Trophoblast cell (in vitro differentiated cells and primary cell): Measurements from ENCODE around the gene ZNF215.
"Not testable (repeated sequence)": the region's sequence is repeated elsewhere in the genome, so short reads cannot be mapped to it uniquely, and the experiment has no call there.

ENCODE experiments used
- DNase-seq, 2 donors: peaks; one replicate each; pipeline ENCODE4 v3.0.0-alpha.2; 2016
- H2AFZ ChIP-seq: 2 replicates; pipeline ENCODE4 v1.6.1; 2013; ENCODE audit warnings: low read length, moderate library complexity, mild to moderate bottlenecking; ENCODE audit not compliant: insufficient read depth, poor library complexity
- H2AK5ac ChIP-seq: 2 replicates; pipeline ENCODE4 v1.6.1; 2013; ENCODE audit warnings: mild to moderate bottlenecking, low read length
- H2BK120ac ChIP-seq: 2 replicates; pipeline ENCODE4 v1.6.1; 2013; ENCODE audit warnings: low read length, mild to moderate bottlenecking, moderate library complexity; ENCODE audit not compliant: insufficient read depth, poor library complexity
- H2BK12ac ChIP-seq: 2 replicates; pipeline ENCODE4 v1.6.1; 2013; ENCODE audit warnings: mild to moderate bottlenecking, low read length, moderate library complexity
- H2BK5ac ChIP-seq: 2 replicates; pipeline ENCODE4 v1.6.1; 2013; ENCODE audit warnings: low read length, low read depth, moderate library complexity, mild to moderate bottlenecking; ENCODE audit not compliant: poor library complexity
- H3K14ac ChIP-seq: 2 replicates; pipeline ENCODE4 v1.6.1; 2013; ENCODE audit warnings: mild to moderate bottlenecking, low read length
- H3K18ac ChIP-seq: 2 replicates; pipeline ENCODE4 v1.6.1; 2013; ENCODE audit warnings: mild to moderate bottlenecking, low read length
- H3K23ac ChIP-seq: 2 replicates; pipeline ENCODE4 v1.6.1; 2013; ENCODE audit warnings: low read length
- H3K27ac ChIP-seq: 2 replicates; pipeline ENCODE4 v1.5.1; 2013; ENCODE audit warnings: low read depth, mild to moderate bottlenecking, inconsistent platforms, low read length, moderate library complexity
- H3K27me3 ChIP-seq: 2 replicates; pipeline ENCODE4 v1.6.1; 2013; ENCODE audit warnings: inconsistent platforms, mild to moderate bottlenecking, low read length, moderate library complexity; ENCODE audit not compliant: insufficient read depth
- H3K36me3 ChIP-seq, 2 experiments: 1 replicate in 1 of 2; 2 replicates in 1 of 2; pipeline ENCODE4 v1.6.1; 2013; ENCODE audit warnings: low read length in 2 of 2, mild to moderate bottlenecking in 2 of 2, moderate library complexity in 1 of 2; ENCODE audit not compliant: insufficient read depth in 2 of 2, control insufficient read depth in 1 of 2
- H3K4ac ChIP-seq: 2 replicates; pipeline ENCODE4 v1.6.1; 2013; ENCODE audit warnings: low read depth, mild to moderate bottlenecking, low read length, moderate library complexity
- H3K4me1 ChIP-seq, 2 experiments: 1 replicate in 1 of 2; 2 replicates in 1 of 2; pipeline ENCODE4 v1.6.1; 2013; ENCODE audit warnings: low read length in 2 of 2, mild to moderate bottlenecking in 2 of 2, moderate library complexity in 1 of 2; ENCODE audit not compliant: insufficient read depth in 2 of 2, control insufficient read depth in 1 of 2
- H3K4me2 ChIP-seq: 2 replicates; pipeline ENCODE4 v1.6.1; 2013; ENCODE audit warnings: inconsistent platforms, mild to moderate bottlenecking, low read length, moderate library complexity
- H3K4me3 ChIP-seq: 2 replicates; pipeline ENCODE4 v1.5.1; 2013; ENCODE audit warnings: mild to moderate bottlenecking, low read depth, low read length, inconsistent platforms
- H3K79me1 ChIP-seq: one replicate; pipeline ENCODE4 v1.6.1; 2013; ENCODE audit warnings: low read length
- H3K79me2 ChIP-seq: 2 replicates; pipeline ENCODE4 v1.6.1; 2013; ENCODE audit warnings: low read length, mild to moderate bottlenecking; ENCODE audit not compliant: control insufficient read depth, insufficient read depth, poor library complexity
- H3K9ac ChIP-seq: 2 replicates; pipeline ENCODE4 v1.6.1; 2013; ENCODE audit warnings: mild to moderate bottlenecking, low read length
- H3K9me3 ChIP-seq: 2 replicates; pipeline ENCODE4 v1.6.1; 2013; ENCODE audit warnings: low read depth, mild to moderate bottlenecking, control low read depth, inconsistent platforms, low read length; ENCODE audit not compliant: insufficient read depth
- H4K12ac ChIP-seq: 2 replicates; pipeline ENCODE4 v1.6.1; 2013; ENCODE audit warnings: low read depth, mild to moderate bottlenecking, low read length, moderate library complexity
- H4K8ac ChIP-seq: 2 replicates; pipeline ENCODE4 v1.6.1; 2013; ENCODE audit warnings: low read depth, mild to moderate bottlenecking, low read length, moderate library complexity
- H4K91ac ChIP-seq: one replicate; pipeline ENCODE4 v1.6.1; 2013; ENCODE audit warnings: low read depth, mild to moderate bottlenecking, low read length, moderate library complexity
- WGBS: extraction: QIAGEN DNeasy Blood & Tissue Kit; methylation state at CpG from one replicate; pipeline ENCODE4 v1.1.7; 2013; ENCODE audit warnings: missing lambda C conversion rate; ENCODE audit not compliant: insufficient read length, insufficient coverage; ENCODE audit errors: extremely low coverage; 5-methylcytosine and 5-hydroxymethylcytosine counted together

ZNF215 gene

GRCh38 chr11:6954248-6954647, 28.0 kb downstream of the ZNF215 start:
- WGBS, result no CpG with 5 or more reads among the region's 10 CpGs
- H2BK120ac ChIP-seq, H3K79me2 ChIP-seq: not testable (repeated sequence)

GRCh38 chr11:6962141-6962540, 35.9 kb downstream of the ZNF215 start:
- Histone ChIP-seq H3K23ac (no peak overlapping the region), H3K4me3 (no peak overlapping the region), H3K9me3 (no peaks in the 10 kb centered on the region), H4K12ac (no peak overlapping the region), H3K4ac (no peak overlapping the region), H3K79me1 (no peaks in the 10 kb centered on the region), H3K14ac (no peak overlapping the region), H3K27ac (no peak overlapping the region), H3K4me1 (no peaks in the 10 kb centered on the region), H3K27me3 (no peaks in the 10 kb centered on the region), H4K8ac (no peak overlapping the region), H2AFZ (no peak overlapping the region), H2BK120ac (no peak overlapping the region), H4K91ac (no peak overlapping the region), H2BK12ac (no peak overlapping the region), H3K79me2 (no peaks in the 10 kb centered on the region), H3K18ac (no peak overlapping the region), H3K9ac (no peak overlapping the region), H2AK5ac (no peak overlapping the region), H3K36me3 (peaks cover 1 to 3% of the 10 kb centered on the region in 2 experiments), H3K4me2 (no peak overlapping the region), H2BK5ac (no peak overlapping the region)
- DNase-seq, result no peak

More at GRCh38 chr11:6954248-6954647, 28.0 kb downstream of the ZNF215 start:
- H3K27ac ChIP-seq, H3K9me3 ChIP-seq, H2BK12ac ChIP-seq, H2AK5ac ChIP-seq, H4K8ac ChIP-seq, H3K4me3 ChIP-seq, H3K23ac ChIP-seq, H3K4me2 ChIP-seq, H3K18ac ChIP-seq, H2BK5ac ChIP-seq, H3K4ac ChIP-seq, H3K79me1 ChIP-seq, DNase-seq, H3K4me1 ChIP-seq, H3K36me3 ChIP-seq, H2AFZ ChIP-seq, H4K91ac ChIP-seq, H3K9ac ChIP-seq, H3K27me3 ChIP-seq, H3K14ac ChIP-seq, H4K12ac ChIP-seq: not testable (repeated sequence)

DNA sequence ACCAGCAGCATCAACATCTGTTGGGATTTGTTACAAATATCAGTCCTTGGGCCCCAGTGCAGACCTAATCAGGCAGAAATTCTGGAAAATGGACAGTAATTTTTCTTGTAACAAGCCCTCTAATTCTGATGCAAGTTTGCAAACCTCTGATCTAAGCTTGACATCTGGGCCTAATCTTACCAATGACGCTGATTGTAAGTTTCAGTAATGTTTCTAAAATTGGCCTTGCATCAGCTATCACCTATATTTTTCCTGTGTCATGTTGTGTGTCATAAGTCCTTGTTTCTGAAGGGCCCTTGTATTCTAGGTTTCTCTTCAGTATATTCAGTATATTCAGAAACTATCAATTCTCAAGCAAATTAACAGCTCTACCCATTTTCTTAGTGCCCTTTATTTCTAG, 36.4 kb downstream of the ZNF215 start:
- Histone ChIP-seq H4K8ac (no peak overlapping the region), H4K12ac (no peak overlapping the region), H3K79me1 (no peaks in the 10 kb centered on the region), H2BK120ac (no peak overlapping the region), H3K4ac (no peak overlapping the region), H3K27me3 (no peaks in the 10 kb centered on the region), H3K14ac (no peak overlapping the region), H2BK12ac (no peak overlapping the region), H2AK5ac (no peak overlapping the region), H4K91ac (no peak overlapping the region), H3K9me3 (no peaks in the 10 kb centered on the region), H3K23ac (no peak overlapping the region), H3K4me1 (no peaks in the 10 kb centered on the region), H3K4me2 (no peak overlapping the region), H3K18ac (no peak overlapping the region), H3K4me3 (no peak overlapping the region), H3K27ac (no peak overlapping the region), H3K9ac (no peak overlapping the region), H3K79me2 (no peaks in the 10 kb centered on the region), H2AFZ (no peak overlapping the region), H2BK5ac (no peak overlapping the region), H3K36me3 (peaks cover 1 to 2% of the 10 kb centered on the region in 2 experiments)
- no CpG with 5 or more reads among the region's 1 CpG for WGBS
- no peak for DNase-seq

- H3K79me1 ChIP-seq, result no peaks in the 10 kb centered on the region
- no peak overlapping the region for H3K27ac ChIP-seq
- H4K8ac ChIP-seq, result no peak overlapping the region
- peaks cover 0 to 1% of the 10 kb centered on the region in 2 experiments for H3K4me1 ChIP-seq
- H3K18ac ChIP-seq, result no peak overlapping the region
- no CpG with 5 or more reads among the region's 1 CpG for WGBS
- no peaks in the 10 kb centered on the region for H3K9me3 ChIP-seq
- no peak overlapping the region for H4K12ac ChIP-seq
- no peak overlapping the region for H2BK120ac ChIP-seq
- no peak overlapping the region for H2BK5ac ChIP-seq
- H3K23ac ChIP-seq, result no peak overlapping the region
- no peak overlapping the region for H3K14ac ChIP-seq
- H2AK5ac ChIP-seq, result no peak overlapping the region
- no peaks in the 10 kb centered on the region for H3K79me2 ChIP-seq
- H3K4me2 ChIP-seq, result no peak overlapping the region
- H3K4me3 ChIP-seq, result no peak overlapping the region
- H3K9ac ChIP-seq, result no peak overlapping the region
- H3K27me3 ChIP-seq, result no peaks in the 10 kb centered on the region
- H3K36me3 ChIP-seq, result no peaks in the 10 kb centered on the region
- no peak for DNase-seq
- no peak overlapping the region for H4K91ac ChIP-seq
- H3K4ac ChIP-seq, result no peak overlapping the region
- no peak overlapping the region for H2AFZ ChIP-seq
- no peak overlapping the region for H2BK12ac ChIP-seq
Observed at GRCh38 chr11:6968816-6969215, 42.6 kb downstream of the ZNF215 start.
